Measurements from ENCODE around the gene WIPF1.

Gene WIPF1

GRCh38 chr2:174527101-174527721, 70.4 kb downstream of the WIPF1 start:
- no peak for DNase-seq

GRCh38 chr2:174524527-174524926, 73.1 kb downstream of the WIPF1 start:
- DNase-seq = no peak

- DNase-seq = no peak
Measured at GRCh38 chr2:174522553-174522952, 75.1 kb downstream of the WIPF1 start.

- DNase-seq = no peak
Measured at GRCh38 chr2:174518395-174518794, 79.2 kb downstream of the WIPF1 start.

- DNase-seq = no peak
Measured at GRCh38 chr2:174516501-174517378, 80.9 kb downstream of the WIPF1 start.

- no peak for DNase-seq
Measured at GRCh38 chr2:174512345-174512744, 85.3 kb downstream of the WIPF1 start.

- DNase-seq = no peak
Measured at GRCh38 chr2:174511580-174512260, 85.9 kb downstream of the WIPF1 start.

- no peak for DNase-seq
Measured at GRCh38 chr2:174510583-174511189, 86.9 kb downstream of the WIPF1 start.

Measured in activated CD4-positive, CD25-positive, alpha-beta regulatory T cell treated with anti-CD3 and anti-CD28 coated beads, Interleukin-2, amount 50 U/mL, for 72 hours (primary cell).